Stimulated activated CD4-positive, alpha-beta T cell treated with anti-CD3 and anti-CD28 coated beads, Interleukin-1b, Interleukin-23, amount 100 ng/mL, for 48 hours (primary cell): ENCODE results near the gene SETD1A.

Source experiments
- DNase-seq: peaks from one replicate; pipeline ENCODE4 v3.0.0-alpha.2; 2020

Gene SETD1A

DNA sequence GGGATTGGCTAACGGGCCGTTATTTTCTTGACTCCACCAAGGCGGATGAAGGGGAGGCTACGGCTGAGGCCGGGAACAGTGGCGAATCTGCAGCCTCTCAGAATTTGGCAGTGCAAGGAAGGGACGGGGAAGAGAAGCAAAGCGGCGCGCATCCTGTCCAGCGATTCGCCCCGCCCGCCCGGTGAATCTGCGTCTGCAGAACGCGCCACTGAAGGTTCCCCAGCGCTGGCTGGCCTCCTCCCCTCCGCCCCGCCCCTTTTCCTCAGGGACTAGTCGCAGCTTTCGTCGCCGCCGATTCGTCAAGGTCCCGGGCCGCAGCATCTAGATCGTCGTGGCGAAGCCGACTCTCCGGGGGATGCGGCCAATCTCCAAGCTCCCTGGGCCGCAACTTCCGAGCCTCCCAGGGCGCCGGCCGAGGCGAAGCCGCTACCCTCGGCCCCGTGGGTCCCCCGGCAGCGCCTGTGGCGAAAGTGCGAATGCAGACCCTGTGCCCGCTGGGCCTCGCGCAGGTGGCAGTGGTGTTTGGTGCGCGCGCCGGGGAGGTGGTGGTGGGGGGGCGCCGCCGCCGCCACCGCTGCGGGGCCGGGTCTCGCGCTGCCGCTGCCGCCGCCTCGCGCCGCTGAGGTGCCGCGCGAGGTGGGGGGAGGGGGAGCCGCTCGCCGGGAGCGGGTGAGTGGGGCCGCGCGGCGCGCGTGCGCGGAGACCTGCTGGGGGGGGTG, at the start of gene SETD1A:
TSS of gene SETD1A (plus strand) at position 299 of the 719 bp plus-strand sequence. CDS start 978 bp downstream, outside the sequence.
- peak; percentile 97 for DNase-seq

GRCh38 chr16:30910427-30911029, 47.0 kb upstream of the SETD1A start:
- no peak for DNase-seq

GRCh38 chr16:30912794-30913412, 44.7 kb upstream of the SETD1A start:
- DNase-seq: no peak

DNA sequence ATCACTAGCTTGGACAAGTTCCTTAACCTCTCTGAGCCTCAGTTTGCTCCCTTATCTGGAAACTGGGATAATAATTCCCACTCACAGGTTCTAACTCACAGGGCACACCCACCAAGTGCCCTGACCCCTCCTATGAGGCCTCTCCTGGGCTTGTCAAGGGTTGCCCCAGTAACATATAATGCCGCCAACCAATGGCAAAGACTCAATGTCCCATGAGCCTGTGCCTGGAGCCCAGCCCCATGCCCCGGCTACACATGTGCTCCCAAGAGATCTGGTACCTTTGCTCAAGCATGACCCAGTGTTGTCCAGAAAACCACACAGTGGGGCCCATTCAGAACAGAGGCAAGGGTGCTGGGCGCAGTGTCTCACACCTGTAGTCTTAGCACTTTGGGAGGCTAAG, 42.7 kb upstream of the SETD1A start:
- DNase-seq: no peak

DNA sequence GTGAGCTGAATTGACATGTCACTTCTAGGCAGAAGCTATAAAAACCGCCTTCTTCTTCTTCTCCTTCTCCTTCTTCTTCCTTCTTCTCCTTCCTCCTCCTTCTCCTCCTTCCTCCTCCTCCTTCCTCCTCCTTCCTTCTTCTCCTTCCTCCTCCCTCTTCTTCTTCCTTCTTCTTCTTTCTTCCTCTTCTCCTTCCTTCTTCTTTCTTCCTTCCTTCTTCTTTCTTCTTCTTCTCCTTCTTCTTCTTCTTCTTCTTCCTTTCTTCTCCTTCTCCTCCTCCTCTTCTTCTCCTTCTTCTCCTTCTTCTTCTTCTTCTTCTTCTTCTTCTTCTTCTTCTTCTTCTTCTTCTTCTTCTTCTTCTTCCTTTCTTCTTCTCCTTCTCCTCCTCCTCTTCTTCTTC, 38.9 kb upstream of the SETD1A start:
- DNase-seq: no peak

DNA sequence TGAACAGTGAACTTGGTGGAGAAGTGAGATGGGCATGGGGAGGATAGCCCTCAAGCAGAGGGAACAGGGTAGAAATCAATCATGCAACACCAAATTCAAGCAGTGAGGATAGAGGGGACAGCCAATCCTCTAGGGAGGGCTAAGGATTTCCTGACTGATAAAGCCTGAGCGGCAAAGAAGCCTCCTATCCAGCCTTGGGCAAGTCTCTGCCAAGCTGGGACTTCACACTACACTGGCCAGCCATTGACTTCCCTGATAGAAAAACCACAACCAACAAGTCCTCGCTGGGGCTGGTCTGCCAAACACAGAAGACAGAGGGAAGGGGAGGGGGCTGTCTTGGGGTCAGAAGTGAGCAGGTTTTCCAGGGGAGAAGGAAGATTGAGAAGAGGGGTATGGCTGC, 36.7 kb upstream of the SETD1A start:
- DNase-seq: no peak

- no peak for DNase-seq
These were observed 36.2 kb upstream of the SETD1A start for GRCh38 chr16:30921459-30921747.

- peak; percentile 87 for DNase-seq
These were observed 35.7 kb upstream of the SETD1A start for GRCh38 chr16:30921748-30922419.

DNA sequence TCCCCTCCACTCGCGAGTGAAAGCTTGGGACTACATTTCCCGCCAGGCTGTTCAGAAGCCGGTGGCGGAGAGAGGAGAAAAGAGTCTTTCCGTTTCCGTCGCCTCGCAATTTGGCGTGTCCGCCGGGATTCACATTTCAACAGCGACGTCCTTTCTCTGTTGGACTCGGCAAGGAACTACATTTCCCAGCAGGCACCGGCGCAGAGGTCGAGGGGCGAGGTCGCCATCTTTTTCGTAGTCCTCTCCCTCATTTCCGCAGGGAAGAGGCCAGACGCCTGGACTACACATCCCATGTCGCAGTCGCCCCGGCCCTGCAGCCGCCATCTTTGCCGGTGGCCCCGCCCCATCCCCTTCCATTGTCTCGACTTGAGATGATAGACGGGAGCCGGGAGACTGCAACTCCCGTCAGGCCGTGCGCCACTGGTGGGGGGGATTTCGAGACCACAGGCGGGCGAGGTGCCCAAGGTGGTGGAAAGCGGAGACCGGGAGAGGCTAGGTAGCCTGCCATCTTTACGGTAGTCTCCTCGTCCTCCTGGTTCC, 35.1 kb upstream of the SETD1A start:
- DNase-seq: peak; percentile 100

- peak; percentile 97 for DNase-seq
These were observed 34.5 kb upstream of the SETD1A start for GRCh38 chr16:30922960-30923535.

DNA sequence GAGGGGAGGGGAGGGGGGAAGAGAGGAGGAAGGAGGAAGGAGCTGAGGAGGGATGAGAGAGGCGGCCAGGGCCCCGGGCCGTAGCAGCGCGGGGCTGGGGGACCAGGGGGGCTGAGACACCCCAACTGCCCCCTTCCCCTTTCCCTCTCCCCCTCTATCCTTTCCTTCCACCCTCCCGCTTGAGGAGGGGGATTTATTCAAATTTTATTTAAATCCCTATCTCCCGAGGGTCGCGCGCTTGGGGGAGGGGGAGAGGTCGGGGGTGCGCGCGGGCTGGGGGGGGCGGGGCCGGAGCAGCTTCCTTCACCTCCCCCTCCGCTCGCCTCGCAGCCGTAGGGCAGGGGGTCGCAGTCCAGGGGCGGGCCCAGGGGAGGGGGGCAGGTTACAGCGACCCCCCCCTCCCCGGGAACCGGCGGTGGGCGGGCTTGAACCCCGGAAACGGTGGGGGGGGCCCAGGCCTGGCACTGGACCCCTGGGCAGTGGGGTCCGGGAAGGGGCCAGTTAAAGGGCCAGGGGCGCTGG, 33.9 kb upstream of the SETD1A start, which contains the start of gene FBXL19:
TSS of gene FBXL19 (plus strand) at position 19 of the 522 bp plus-strand sequence. CDS start 2,183 bp downstream, outside the sequence.
- DNase-seq: no peak

- DNase-seq: no peak
These were observed 33.3 kb upstream of the SETD1A start for GRCh38 chr16:30924076-30924912.

GRCh38 chr16:30924913-30925631, 32.5 kb upstream of the SETD1A start:
- DNase-seq: no peak

- DNase-seq: no peak
These were observed 31.9 kb upstream of the SETD1A start for GRCh38 chr16:30925632-30925987.

DNA sequence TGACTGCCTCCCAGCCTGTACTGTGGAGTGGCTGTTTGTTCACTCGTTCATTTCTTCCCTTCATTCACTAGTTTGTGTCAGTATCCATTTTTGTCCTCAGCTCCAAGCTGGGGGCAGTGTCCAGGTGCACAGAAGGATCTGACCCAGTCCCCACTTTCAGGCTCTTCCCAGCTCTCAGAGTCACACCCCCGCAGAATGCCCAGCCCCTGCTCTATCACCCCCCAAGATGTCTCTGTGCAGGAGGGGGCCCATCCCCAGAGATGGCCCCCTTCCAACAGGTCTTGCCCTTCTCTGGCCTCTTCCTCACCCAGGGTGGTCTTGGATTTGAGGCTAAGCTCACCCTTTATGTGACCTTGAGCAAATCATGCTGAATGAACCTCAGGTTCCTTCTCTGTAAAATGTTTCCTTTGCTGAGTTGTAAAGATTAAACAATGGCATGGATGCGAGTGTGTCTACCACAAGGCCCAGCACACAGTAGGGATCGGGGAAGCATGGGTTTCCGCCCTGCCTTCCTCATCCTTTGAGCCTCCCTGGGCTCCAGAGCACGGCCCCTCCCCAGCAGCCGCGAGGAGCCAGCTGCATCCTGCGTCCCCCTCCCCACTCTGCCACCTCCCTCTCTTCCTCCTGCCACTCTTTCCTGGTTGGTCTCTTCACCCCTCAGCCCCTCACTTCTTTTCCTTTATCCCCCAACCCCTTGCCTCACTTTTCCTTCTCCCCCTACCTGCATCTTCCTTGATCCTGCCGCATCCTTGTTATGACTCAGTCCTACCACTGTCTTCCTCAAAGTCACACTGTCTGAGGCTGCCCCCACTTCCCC, 31.4 kb upstream of the SETD1A start:
- no peak for DNase-seq

- DNase-seq: no peak
These were observed 30.4 kb upstream of the SETD1A start for GRCh38 chr16:30926937-30927788.

GRCh38 chr16:30927789-30928378, 29.7 kb upstream of the SETD1A start:
- DNase-seq: peak; percentile 36

GRCh38 chr16:30928390-30928789, 29.2 kb upstream of the SETD1A start:
- no peak for DNase-seq

DNA sequence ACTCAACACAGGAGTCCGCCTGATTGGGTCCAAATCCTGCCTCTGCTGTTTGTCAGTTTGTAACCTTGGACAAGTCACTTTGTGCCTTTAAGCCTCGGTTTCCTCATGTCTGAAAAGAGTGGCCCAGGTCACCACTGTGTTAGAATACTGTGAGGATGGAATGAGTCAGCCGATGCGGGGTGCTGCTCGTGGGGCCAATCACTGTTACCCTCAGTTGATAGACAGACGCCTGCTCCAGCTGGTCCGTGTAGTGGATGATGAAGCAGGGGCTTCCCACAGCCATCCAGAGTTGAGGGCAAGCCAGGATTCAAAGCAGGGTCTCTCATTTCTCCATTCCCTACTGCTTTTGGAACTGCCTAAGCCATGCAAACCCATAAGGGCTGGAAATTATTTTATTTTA, 28.4 kb upstream of the SETD1A start:
- DNase-seq: no peak
